ENCODE measurements around the gene USP22. TPM values are rescaled to one million over a fixed set of nuclear protein-coding genes. Genes with fewer than 3 reads are reported as not detected.

Gene USP22
- total RNA-seq, 1 experiment from 2014 or later: 210 TPM

DNA sequence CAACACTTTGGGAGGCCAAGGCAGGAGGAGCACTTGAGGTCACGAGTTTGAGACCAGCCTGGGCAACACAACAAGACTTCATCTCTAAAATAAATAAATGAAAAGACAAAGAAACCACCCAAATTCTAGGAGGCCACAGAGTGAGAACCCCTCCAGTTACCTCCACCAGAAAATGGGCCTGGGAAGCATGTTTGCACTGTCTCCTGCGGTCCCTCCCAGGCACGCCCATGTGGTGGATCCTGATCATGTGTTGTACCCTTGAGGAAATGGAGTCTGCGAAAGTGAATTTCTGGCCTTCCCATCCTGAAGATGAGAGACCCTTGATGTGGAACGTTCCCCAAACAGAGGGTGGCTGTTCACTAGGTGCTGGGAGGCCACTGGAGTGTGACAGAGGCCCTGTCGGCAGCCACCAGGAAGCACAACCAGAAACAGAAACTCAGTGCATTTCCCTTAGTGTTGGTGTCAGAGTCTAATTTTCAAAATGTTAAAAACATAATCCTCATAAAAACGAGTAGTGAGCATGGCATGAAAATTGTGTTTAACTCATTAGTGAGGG lies 19.2 kb upstream of the USP22 start:
- Histone ChIP-seq H3K4me2 (ENCODE audit: low read length) (no peak overlapping the region), H3K9ac (ENCODE audit: low read length) (no peak overlapping the region), H2AFZ (ENCODE audit: low read depth, low read length, poor library complexity, severe bottlenecking) (no peak overlapping the region), H4K20me1 (ENCODE audit: insufficient read depth) (no peaks in the 10 kb centered on the region), H3K36me3 (ENCODE audit: control insufficient read depth in 1 of 2, insufficient read depth in 2 of 2, low read length in 2 of 2) (no peaks in the 10 kb centered on the region), H3K4me1 (ENCODE audit: control insufficient read depth in 1 of 2, insufficient read depth in 2 of 2, low read length in 2 of 2) (no peaks in the 10 kb centered on the region), H3K79me2 (ENCODE audit: insufficient read depth, low read length) (no peaks in the 10 kb centered on the region), H3K9me2 (ENCODE audit: insufficient read depth) (no peaks in the 10 kb centered on the region), H3K27ac (ENCODE audit: low read depth, low read length) (no peak overlapping the region), H3K27me3 (ENCODE audit: insufficient read depth, low read length) (no peaks in the 10 kb centered on the region), H3K9me3 (ENCODE audit: control insufficient read depth in 1 of 2, insufficient read depth in 1 of 2, low read depth in 1 of 2, low read length in 2 of 2) (no peaks in the 10 kb centered on the region), H3K4me3 (replicated peaks in 1 of 2; ENCODE audit: low read depth in 1 of 2, low read length in 2 of 2) (no peak overlapping the region)
- TF ChIP-seq POLR2AphosphoS5 (IDR thresholded peaks at IDR 0.05; ENCODE audit: low read depth, low read length): no peak
- TF ChIP-seq CTCF (IDR thresholded peaks at IDR 0.05 in 2 of 3, conservative IDR thresholded peaks at IDR 0.05 in 1 of 3; ENCODE audit: borderline replicate concordance in 1 of 3, insufficient read depth in 1 of 3, low read depth in 2 of 3, low read length in 2 of 3): no peak
- TF ChIP-seq, protein P1, sequence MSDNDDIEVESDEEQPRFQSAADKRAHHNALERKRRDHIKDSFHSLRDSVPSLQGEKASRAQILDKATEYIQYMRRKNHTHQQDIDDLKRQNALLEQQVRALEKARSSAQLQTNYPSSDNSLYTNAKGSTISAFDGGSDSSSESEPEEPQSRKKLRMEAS (IDR thresholded peaks at IDR 0.05): no peak
- TF ChIP-seq EGR1 (IDR thresholded peaks at IDR 0.05; ENCODE audit: low read depth): no peak
- TF ChIP-seq EZH2 (IDR thresholded peaks at IDR 0.05): no peak
- no peak for TF ChIP-seq CBX3 (IDR thresholded peaks at IDR 0.05; ENCODE audit: low read depth)
- no peak for TF ChIP-seq SP1 (IDR thresholded peaks at IDR 0.05; ENCODE audit: low read depth)
- no peak for TF ChIP-seq ELF1 (IDR thresholded peaks at IDR 0.05; ENCODE audit: borderline replicate concordance, low read depth)
- no peak for TF ChIP-seq JUND (IDR thresholded peaks at IDR 0.05)
- no peak for TF ChIP-seq FOSL1 (IDR thresholded peaks at IDR 0.05; ENCODE audit: low read depth)
- TF ChIP-seq ZFX (IDR thresholded peaks at IDR 0.05): no peak
- TF ChIP-seq SIN3A (IDR thresholded peaks at IDR 0.05; ENCODE audit: low read depth): no peak
- TF ChIP-seq YY1 (IDR thresholded peaks at IDR 0.05; ENCODE audit: extremely low read depth, insufficient replicate concordance, low read depth, low read length): no peak
- no peak for TF ChIP-seq SRF (IDR thresholded peaks at IDR 0.05; ENCODE audit: low read depth)
- no peak for TF ChIP-seq RAD21 (IDR thresholded peaks at IDR 0.05; ENCODE audit: low read depth)
- TF ChIP-seq CEBPB (IDR thresholded peaks at IDR 0.05; ENCODE audit: low read depth): no peak
- no TSS peak for BruUV-seq (replicated peaks)
- ChIA-PET RAD21 (ENCODE audit: low non-redundant PET in 1 of 2, low total read pairs in 2 of 2, uncharacterized antibody in 2 of 2, unreplicated experiment in 2 of 2) (no interaction called here), POLR2A (no interaction called here), CTCF (no interaction called here)
- no peak for ATAC-seq
- DNase-seq (ENCODE audit: low read depth, low spot score): no peak
- intact Hi-C loops (cut with micrococcal nuclease): no loop called here
